ENCODE data around the gene CFAP100.
A peak's percentile ranks its signal among the peaks of the same experiment; 100 is the strongest.

The CFAP100 gene

GRCh38 chr3:126466886-126467610, 72.3 kb downstream of the CFAP100 start:
- DNase-seq: no peak

DNA sequence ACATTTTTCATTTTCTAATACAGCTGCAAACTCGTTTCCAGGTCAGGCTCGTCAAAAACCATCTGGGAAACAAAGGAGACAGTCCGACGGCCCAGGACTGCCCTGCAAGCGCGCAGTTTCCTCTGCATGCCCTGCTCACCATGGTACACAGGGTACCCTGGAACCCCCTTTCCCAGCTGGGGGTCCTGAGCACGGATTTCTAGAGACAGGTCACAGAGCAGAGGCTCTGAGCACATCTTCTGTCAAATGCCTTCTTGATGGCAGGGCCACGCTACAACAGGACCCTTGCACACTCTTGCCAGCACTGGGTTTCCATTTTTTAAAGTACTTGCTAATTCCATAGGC, 72.9 kb downstream of the CFAP100 start:
- no peak for DNase-seq

- no peak for DNase-seq
Measured at GRCh38 chr3:126468028-126468891, 73.6 kb downstream of the CFAP100 start.

DNA sequence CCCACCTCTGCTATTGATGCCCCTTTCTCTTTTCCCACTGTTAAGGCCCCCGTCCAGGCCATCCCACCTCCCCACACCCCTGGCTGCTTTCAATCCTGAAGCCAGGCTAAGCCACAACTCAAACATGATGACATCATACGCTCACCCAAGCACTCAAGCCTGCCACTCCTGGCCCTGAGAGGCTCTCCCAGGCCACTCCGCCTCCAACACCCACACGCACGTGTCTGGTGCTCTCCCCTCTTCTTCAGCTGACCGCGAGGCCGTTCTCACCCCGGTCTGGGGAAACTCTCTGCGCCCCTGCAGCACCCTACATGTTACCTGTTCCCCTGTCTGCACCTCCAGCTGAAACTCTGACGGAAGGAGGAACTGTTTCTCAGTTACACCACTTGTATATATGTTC, 74.8 kb downstream of the CFAP100 start:
- no peak for DNase-seq

DNA sequence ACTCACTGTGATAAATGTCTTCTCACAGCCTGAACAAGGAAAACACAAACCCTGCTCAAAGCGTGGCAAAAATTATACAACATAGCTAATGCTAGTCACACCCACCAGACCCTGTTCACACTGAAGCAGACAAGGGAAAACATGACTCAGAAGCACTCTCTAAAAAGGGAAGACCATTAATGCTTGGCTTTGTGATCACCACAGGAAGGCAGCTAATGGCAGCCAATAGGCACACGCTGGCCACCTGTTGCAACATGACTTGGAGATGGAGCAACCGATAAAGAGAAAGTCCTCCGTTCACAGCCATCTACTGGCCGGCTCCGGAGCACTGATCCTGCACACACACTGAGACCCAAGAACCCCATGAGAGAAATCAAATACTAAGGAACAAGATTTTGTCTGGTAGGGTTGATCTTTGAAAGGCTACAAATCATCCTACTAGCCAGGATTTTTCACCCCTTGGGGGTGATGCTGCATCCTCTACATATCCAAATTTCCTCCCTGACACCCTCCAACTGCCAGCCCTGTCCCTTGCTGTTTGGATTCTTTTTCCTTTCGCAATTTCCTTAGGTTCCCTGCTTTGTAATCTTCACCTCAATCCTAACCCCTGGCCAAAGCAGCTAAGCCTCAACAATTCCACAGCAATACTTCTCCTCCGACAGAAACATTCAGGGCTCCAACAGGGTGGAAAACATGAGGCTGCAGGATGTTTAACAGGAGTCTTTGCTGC, 77.7 kb downstream of the CFAP100 start:
- DNase-seq: no peak

- no peak for DNase-seq
Measured at GRCh38 chr3:126473292-126474168, 78.8 kb downstream of the CFAP100 start.

- peak; percentile 68 for DNase-seq
Measured at GRCh38 chr3:126474498-126475412, 80.0 kb downstream of the CFAP100 start.

GRCh38 chr3:126475413-126476114, 80.9 kb downstream of the CFAP100 start, which contains the start of gene ZXDC:
ZXDC (minus strand) TSS chr3:126475891; CDS start chr3:126475865, 26 bp downstream.
- DNase-seq: peak; percentile 97

GRCh38 chr3:126476166-126477060, 81.7 kb downstream of the CFAP100 start:
- DNase-seq: no peak

DNA sequence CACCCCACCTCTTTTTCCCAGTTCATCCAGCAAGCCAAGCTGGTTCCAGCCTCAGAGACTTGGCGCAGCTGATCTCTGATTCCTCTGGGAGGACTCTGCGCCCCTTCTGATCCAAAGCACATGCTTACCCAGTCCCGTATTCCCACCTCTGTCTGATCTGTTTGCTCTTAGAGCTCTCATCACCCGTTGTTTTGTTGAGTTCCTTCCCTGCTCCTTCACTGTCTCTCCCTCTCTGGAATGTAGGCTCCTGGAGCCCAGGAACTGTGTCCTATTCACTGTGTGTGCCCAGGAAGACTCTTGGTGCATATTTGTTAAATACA, 82.3 kb downstream of the CFAP100 start:
- no peak for DNase-seq

- DNase-seq: no peak
Measured at GRCh38 chr3:126478581-126479310, 84.0 kb downstream of the CFAP100 start.

DNA sequence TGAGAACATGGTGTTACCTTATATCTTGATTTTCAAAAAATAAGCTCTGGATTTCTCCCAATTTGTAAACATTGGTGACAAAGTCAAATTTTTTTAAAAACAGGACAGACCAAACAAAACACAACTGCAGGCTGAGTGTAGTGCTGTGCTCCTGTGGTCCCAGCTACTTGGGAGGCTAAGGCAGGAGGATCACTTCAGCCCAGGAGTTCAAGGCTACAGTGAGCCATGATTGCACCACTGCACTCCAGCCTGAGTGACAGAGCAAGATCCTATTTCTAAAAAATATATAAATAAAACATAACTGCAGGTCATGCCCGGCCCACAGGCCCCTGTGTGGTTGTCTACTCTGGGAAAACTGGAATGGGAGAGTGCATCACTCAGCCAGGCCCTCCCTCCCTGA, 84.9 kb downstream of the CFAP100 start:
- no peak for DNase-seq

- DNase-seq: no peak
Measured at GRCh38 chr3:126480206-126480605, 85.5 kb downstream of the CFAP100 start.

GRCh38 chr3:126480861-126481260, 86.2 kb downstream of the CFAP100 start:
- no peak for DNase-seq

DNA sequence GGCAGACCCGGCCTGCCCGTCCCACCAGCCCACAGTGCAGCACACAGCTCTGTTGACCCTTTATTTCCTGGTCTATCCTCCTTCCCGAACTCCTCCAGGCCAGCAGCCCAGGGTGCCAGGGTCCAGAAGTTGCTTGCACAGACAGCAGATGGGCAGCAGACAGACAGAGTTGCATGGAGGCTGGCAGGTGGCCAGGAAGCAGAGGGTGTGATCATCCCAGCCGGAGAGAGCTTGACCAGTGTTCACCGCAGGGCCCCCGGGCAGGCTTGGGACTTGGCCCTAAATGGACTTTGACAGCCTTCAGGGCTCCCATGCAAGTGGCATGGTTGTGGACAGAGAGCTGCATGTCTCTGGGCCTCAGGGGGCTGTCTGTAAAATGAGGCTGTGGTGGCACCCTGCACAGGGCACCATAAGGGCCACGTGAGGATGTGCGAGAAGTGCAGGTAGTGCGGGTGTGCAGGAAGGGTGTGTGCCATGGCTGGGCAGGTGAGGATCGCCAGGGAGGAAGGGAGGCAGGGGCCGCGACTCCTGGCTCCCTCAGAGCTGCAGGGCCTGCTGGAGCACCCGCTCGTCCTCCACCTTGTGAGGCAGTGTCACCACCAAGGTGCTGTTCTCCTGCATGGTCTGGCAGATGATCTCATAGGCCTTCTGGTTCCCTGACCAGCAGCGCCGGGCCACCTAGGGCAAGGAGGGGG, 87.2 kb downstream of the CFAP100 start:
- DNase-seq: no peak

GRCh38 chr3:126482503-126483255, 88.0 kb downstream of the CFAP100 start:
- DNase-seq: no peak

GRCh38 chr3:126483321-126483761, 88.6 kb downstream of the CFAP100 start:
- DNase-seq: no peak

GRCh38 chr3:126484148-126484547, 89.4 kb downstream of the CFAP100 start:
- no peak for DNase-seq

All from RPMI8226 (cell line).